Sigmoid colon (tissue), 4 donors: ENCODE measurements around the gene MYO1C.
A peak's percentile ranks its signal among the peaks of the same experiment; 100 is the strongest.

Experiments used
- POLR2A ChIP-seq, 2 donors: fragments of 450-650 bp; IDR thresholded peaks; one replicate each; pipeline ENCODE4 v1.6.1; 2016; ENCODE audit warnings: antibody characterized with exemption in 2 of 2, mild to moderate bottlenecking in 2 of 2, moderate library complexity in 2 of 2
- POLR2AphosphoS5 ChIP-seq, 4 donors: sonication (generic); formaldehyde crosslinking; IDR thresholded peaks; one replicate each; pipeline ENCODE4 v1.6.1; 2017; ENCODE audit warnings: antibody characterized with exemption in 4 of 4
- TF ChIP-seq, protein P1 (sequence below), 4 experiments: fragments of 450-650 bp in 3 of 4; fragments of 200-600 bp in 1 of 4; IDR thresholded peaks; one replicate each; pipeline ENCODE4 v1.5.1; 2016 to 2019; ENCODE audit warnings: antibody characterized with exemption in 4 of 4, mild to moderate bottlenecking in 3 of 4, moderate library complexity in 2 of 4

DNA sequence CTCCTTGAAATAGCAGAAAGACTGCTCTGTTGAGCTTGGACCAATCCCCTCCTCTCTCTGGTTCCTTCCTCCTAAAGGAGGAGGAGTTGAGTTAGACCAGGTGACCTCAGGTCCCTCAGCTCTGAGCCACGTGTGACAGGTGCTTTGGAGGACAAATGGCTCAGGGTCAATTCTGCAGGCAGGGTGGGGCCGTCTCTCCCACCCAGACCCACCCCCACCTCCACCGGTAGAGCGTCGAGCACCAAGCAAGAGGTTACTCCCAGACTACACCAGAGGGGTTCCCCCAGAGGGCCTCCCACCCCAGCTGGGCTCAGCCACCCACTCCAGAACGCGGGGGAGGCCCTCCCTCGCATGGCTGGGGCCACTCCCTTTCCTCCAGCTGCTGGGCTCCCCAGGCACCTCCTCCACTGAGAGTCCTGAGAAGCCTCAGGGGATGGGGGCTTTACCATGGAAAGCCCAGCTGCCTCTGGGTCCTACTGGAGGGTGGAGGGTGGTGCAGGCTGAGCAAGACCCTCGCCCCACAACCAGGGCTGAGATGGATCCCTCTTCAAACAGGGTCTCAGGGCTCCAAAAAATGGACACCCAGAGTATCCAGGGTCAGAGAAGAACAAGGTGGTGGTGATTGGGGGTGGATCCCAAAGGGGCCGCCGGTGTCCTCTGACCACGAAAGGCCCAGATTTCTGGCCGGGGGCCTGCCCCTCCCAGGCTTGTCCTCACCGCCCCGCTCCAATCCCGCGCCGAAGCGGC is 7.6 kb downstream of the MYO1C start:
- TF ChIP-seq, protein P1, sequence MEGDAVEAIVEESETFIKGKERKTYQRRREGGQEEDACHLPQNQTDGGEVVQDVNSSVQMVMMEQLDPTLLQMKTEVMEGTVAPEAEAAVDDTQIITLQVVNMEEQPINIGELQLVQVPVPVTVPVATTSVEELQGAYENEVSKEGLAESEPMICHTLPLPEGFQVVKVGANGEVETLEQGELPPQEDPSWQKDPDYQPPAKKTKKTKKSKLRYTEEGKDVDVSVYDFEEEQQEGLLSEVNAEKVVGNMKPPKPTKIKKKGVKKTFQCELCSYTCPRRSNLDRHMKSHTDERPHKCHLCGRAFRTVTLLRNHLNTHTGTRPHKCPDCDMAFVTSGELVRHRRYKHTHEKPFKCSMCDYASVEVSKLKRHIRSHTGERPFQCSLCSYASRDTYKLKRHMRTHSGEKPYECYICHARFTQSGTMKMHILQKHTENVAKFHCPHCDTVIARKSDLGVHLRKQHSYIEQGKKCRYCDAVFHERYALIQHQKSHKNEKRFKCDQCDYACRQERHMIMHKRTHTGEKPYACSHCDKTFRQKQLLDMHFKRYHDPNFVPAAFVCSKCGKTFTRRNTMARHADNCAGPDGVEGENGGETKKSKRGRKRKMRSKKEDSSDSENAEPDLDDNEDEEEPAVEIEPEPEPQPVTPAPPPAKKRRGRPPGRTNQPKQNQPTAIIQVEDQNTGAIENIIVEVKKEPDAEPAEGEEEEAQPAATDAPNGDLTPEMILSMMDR (IDR thresholded peaks at IDR 0.05) = no peak
- peak in 2 of 4 donors; percentile 38 to 39 for TF ChIP-seq POLR2AphosphoS5 (IDR thresholded peaks at IDR 0.05)
- TF ChIP-seq POLR2A (IDR thresholded peaks at IDR 0.05) = peak in 1 of 2 donors; percentile 19
